Endodermal cell (in vitro differentiated cells): ENCODE measurements around the gene PARD3B. TPM values are rescaled to one million over a fixed set of nuclear protein-coding genes. Genes with fewer than 3 reads are reported as not detected.

Experiments
- DNase-seq: peaks from one replicate; pipeline ENCODE4 v3.0.0-alpha.2; 2017
- H3K27ac ChIP-seq: 2 replicates; pipeline ENCODE4 v1.5.1; 2013; ENCODE audit warnings: mild to moderate bottlenecking, low read depth, low read length, moderate library complexity
- H3K27me3 ChIP-seq: 2 replicates; pipeline ENCODE4 v1.6.1; 2013; ENCODE audit warnings: mild to moderate bottlenecking, low read length, moderate library complexity; ENCODE audit not compliant: insufficient read depth, control insufficient read depth, poor library complexity, severe bottlenecking
- H3K36me3 ChIP-seq: 2 replicates; pipeline ENCODE4 v1.7.0; 2013; ENCODE audit warnings: mild to moderate bottlenecking, low read length, moderate library complexity; ENCODE audit not compliant: control insufficient read depth, insufficient read depth
- H3K4me1 ChIP-seq: one replicate; pipeline ENCODE4 v1.7.0; 2013; ENCODE audit warnings: low read length; ENCODE audit not compliant: control insufficient read depth, insufficient read depth
- H3K4me3 ChIP-seq: 2 replicates; pipeline ENCODE4 v1.5.1; 2013; ENCODE audit warnings: mild to moderate bottlenecking, low read length, moderate library complexity
- H3K9ac ChIP-seq: 2 replicates; pipeline ENCODE4 v1.6.1; 2013; ENCODE audit warnings: mild to moderate bottlenecking, low read length, moderate library complexity; ENCODE audit not compliant: poor library complexity, severe bottlenecking; ENCODE audit errors: extremely low read depth
- H3K9me3 ChIP-seq: 2 replicates; pipeline ENCODE4 v1.6.1; 2013; ENCODE audit warnings: mild to moderate bottlenecking, low read length, moderate library complexity; ENCODE audit not compliant: control insufficient read depth
- H3K27ac Mint-ChIP-seq: 2 replicates; pipeline ENCODE4 v1.8.0; 2020; ENCODE audit warnings: mixed read lengths
- H3K27me3 Mint-ChIP-seq: 2 replicates; pipeline ENCODE4 v1.8.0; 2021; ENCODE audit warnings: mild to moderate bottlenecking, mixed read lengths; ENCODE audit not compliant: insufficient read depth
- H3K36me3 Mint-ChIP-seq: 2 replicates; pipeline ENCODE4 v1.8.0; 2020; ENCODE audit warnings: low read depth, mixed read lengths
- H3K4me1 Mint-ChIP-seq: 2 replicates; pipeline ENCODE4 v1.8.0; 2020; ENCODE audit warnings: mixed read lengths
- H3K4me3 Mint-ChIP-seq: 2 replicates; pipeline ENCODE4 v1.8.0; 2020; ENCODE audit warnings: mild to moderate bottlenecking, moderate library complexity, mixed read lengths
- H3K9me3 Mint-ChIP-seq: 2 replicates; pipeline ENCODE4 v1.8.0; 2020; ENCODE audit warnings: mild to moderate bottlenecking, mixed read lengths
- WGBS, 2 experiments: methylation state at CpG; one replicate each; pipeline versions ENCODE4 v1.1.5 to v1.1.7; 2013; ENCODE audit warnings: missing lambda C conversion rate in 2 of 2, mixed read lengths in 1 of 2; ENCODE audit not compliant: insufficient coverage in 1 of 2, insufficient read length in 1 of 2; 5-methylcytosine and 5-hydroxymethylcytosine counted together
- total RNA-seq, 2 donors: library from RNA; stranded (reverse); fragmentation: NEBNext Ultra II Directional in 1 of 2; extraction: Animal tissue kit (Norgen Biotek cat#: 25700) in 1 of 2; gene quantifications; 2 replicates in 1 of 2; 3 replicates in 1 of 2; pipeline ENCODE4 v1.2.1, GENCODE V29; 2021
- TF ChIP-seq, protein P1 (sequence below): fragments of 200-600 bp; sonication (generic); conservative IDR thresholded peaks from 2 replicates; pipeline ENCODE4 v1.5.0; 2021; ENCODE audit warnings: antibody characterized with exemption, mild to moderate bottlenecking

The PARD3B gene
- total RNA-seq, 2 donors from 2014 or later, result 2.5 to 5.6 TPM

- Histone ChIP-seq H3K4me3 (no peak overlapping the region), H3K9me3 (peaks cover 5% of the 10 kb centered on the region), H3K9ac (no peak overlapping the region), H3K27ac (no peak overlapping the region), H3K36me3 (no peaks in the 10 kb centered on the region), H3K4me1 (no peaks in the 10 kb centered on the region), H3K27me3 (no peaks in the 10 kb centered on the region)
- H3K27ac Mint-ChIP-seq, result no peak overlapping the region
- peaks cover 8% of the 10 kb centered on the region for H3K4me1 Mint-ChIP-seq
- H3K9me3 Mint-ChIP-seq, result peaks cover 14% of the 10 kb centered on the region
- TF ChIP-seq, protein P1, sequence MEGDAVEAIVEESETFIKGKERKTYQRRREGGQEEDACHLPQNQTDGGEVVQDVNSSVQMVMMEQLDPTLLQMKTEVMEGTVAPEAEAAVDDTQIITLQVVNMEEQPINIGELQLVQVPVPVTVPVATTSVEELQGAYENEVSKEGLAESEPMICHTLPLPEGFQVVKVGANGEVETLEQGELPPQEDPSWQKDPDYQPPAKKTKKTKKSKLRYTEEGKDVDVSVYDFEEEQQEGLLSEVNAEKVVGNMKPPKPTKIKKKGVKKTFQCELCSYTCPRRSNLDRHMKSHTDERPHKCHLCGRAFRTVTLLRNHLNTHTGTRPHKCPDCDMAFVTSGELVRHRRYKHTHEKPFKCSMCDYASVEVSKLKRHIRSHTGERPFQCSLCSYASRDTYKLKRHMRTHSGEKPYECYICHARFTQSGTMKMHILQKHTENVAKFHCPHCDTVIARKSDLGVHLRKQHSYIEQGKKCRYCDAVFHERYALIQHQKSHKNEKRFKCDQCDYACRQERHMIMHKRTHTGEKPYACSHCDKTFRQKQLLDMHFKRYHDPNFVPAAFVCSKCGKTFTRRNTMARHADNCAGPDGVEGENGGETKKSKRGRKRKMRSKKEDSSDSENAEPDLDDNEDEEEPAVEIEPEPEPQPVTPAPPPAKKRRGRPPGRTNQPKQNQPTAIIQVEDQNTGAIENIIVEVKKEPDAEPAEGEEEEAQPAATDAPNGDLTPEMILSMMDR, result no peak
- WGBS, 2 experiments, result 80 to 100% methylated on average over 1 to 2 of the region's 2 CpGs
- no peak for DNase-seq
- no peak overlapping the region for H3K4me3 Mint-ChIP-seq
- H3K27me3 Mint-ChIP-seq, result no peaks in the 10 kb centered on the region
- peaks cover 4% of the 10 kb centered on the region for H3K36me3 Mint-ChIP-seq
Measured at GRCh38 chr2:205011031-205011430, 465.8 kb downstream of the PARD3B start.

GRCh38 chr2:205012961-205013360, 467.7 kb downstream of the PARD3B start:
- H3K27me3 ChIP-seq, result no peaks in the 10 kb centered on the region
- no peaks in the 10 kb centered on the region for H3K36me3 Mint-ChIP-seq
- H3K4me3 ChIP-seq, result no peak overlapping the region
- no peaks in the 10 kb centered on the region for H3K9me3 Mint-ChIP-seq
- no peaks in the 10 kb centered on the region for H3K9me3 ChIP-seq
- peaks cover 6% of the 10 kb centered on the region for H3K4me1 ChIP-seq
- DNase-seq, result no peak
- no peaks in the 10 kb centered on the region for H3K27me3 Mint-ChIP-seq
- TF ChIP-seq, protein P1, result no peak
- H3K27ac Mint-ChIP-seq, result no peak overlapping the region
- H3K9ac ChIP-seq, result no peak overlapping the region
- no peak overlapping the region for H3K27ac ChIP-seq
- H3K36me3 ChIP-seq, result no peaks in the 10 kb centered on the region
- H3K4me1 Mint-ChIP-seq, result peaks cover 11% of the 10 kb centered on the region
- WGBS, 2 experiments, result 92 to 100% methylated on average over 3 to 6 of the region's 8 CpGs
- no peak overlapping the region for H3K4me3 Mint-ChIP-seq

GRCh38 chr2:205013586-205013985, 468.3 kb downstream of the PARD3B start:
- H3K27ac Mint-ChIP-seq, result no peak overlapping the region

More at GRCh38 chr2:205013586-205013985, 468.3 kb downstream of the PARD3B start:
- Mint-ChIP-seq H3K4me1 (peaks cover 11% of the 10 kb centered on the region), H3K9me3 (no peaks in the 10 kb centered on the region), H3K4me3 (no peak overlapping the region), H3K36me3 (no peaks in the 10 kb centered on the region), H3K27me3 (no peaks in the 10 kb centered on the region)
- H3K36me3 ChIP-seq, result no peaks in the 10 kb centered on the region
- no peaks in the 10 kb centered on the region for H3K27me3 ChIP-seq
- no peak overlapping the region for H3K9ac ChIP-seq
- no peak overlapping the region for H3K27ac ChIP-seq
- TF ChIP-seq, protein P1, result no peak
- WGBS, 2 experiments, result 87 to 100% methylated on average over 1 to 3 of the region's 3 CpGs
- DNase-seq, result no peak
- no peaks in the 10 kb centered on the region for H3K9me3 ChIP-seq
- no peak overlapping the region for H3K4me3 ChIP-seq
- peaks cover 6% of the 10 kb centered on the region for H3K4me1 ChIP-seq
